Measurements from ENCODE around the gene LCT.

LCT gene

DNA sequence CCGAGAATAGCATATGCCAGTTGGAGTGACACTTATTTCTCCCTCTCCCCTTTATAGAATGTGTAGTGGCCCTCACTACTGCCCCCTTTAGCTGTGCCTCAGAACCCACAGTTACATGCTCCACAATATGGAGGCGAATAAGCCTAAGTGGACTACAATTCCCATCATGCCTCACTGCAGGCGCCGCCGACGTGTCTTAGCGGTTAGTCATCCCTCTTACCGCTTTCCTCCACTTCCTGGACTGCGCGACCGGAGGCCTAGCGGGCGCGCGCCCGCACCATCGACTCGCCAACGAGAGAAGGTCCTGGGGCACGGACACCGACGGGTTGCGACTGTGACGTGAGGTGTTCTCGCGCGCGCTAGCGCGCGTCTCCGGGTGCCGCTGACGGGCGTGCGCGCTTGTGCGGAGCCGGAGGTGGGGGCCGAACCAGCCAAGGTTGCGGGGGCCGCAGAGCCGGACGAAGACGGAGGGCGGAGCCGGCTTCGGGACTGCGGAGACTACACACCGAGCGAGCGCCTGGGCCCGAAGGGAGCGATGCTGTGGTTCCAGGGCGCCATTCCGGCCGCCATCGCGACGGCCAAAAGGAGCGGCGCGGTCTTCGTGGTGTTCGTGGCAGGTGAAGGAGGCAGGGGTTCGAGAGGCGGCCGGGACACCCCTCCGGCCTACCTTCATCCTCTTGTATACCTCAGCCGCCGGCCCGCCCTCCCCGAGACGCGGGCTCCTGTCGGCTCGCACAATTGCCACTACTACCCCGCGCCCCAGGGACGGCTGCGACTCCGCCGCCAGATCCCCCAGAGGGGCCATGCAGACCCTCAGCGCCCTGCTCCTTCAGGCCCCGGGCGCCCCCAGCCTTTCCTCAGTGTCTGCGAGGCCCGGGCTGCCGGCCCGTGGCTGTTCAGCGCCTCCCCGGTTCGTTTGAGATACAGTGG lies 95.3 kb downstream of the LCT start, which contains the start of gene UBXN4:
Gene UBXN4 (plus strand): TSS at position 461 of the 930 bp plus-strand sequence. CDS start 75 bp downstream, at position 536.
- DNase-seq: peak; percentile 70 to 88

- DNase-seq: no peak
Observed at GRCh38 chr2:135741043-135741394, 96.0 kb downstream of the LCT start.

GRCh38 chr2:135740206-135740605 lies 96.8 kb downstream of the LCT start:
- DNase-seq: no peak
